ENCODE measurements around the gene MRPL21.

MRPL21 gene

DNA sequence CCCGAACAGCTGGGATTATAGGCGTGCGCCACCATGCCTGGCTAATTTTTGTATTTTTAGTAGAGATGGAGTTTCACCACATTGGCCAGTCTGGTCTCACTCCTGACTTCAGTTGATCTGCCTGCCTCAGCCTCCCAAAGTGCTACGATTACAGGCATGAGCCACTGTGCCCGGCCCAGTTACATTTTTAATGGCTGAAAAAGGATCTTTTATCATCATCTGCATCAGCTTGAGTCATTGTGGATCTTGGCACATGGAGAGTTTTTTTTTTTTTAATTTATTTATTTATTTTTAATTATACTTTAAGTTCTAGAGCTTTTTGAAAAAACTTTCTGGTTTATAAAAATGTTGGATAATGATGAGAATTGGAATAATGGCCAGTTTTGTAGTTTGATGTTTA lies 8.6 kb upstream of the MRPL21 start:
- no peak overlapping the region for H3K4me3 ChIP-seq (ENCODE audit: insufficient read depth, low read depth, low read length, poor library complexity, severe bottlenecking)
- H3K36me3 ChIP-seq (ENCODE audit: control insufficient read depth, insufficient read depth, low read length) = peaks cover 69% of the 10 kb centered on the region
- H3K27ac ChIP-seq (ENCODE audit: insufficient read depth, low read length, poor library complexity, severe bottlenecking) = no peak overlapping the region
- H3K4me1 ChIP-seq (ENCODE audit: control insufficient read depth, insufficient read depth, low read length, poor library complexity, severe bottlenecking) = no peaks in the 10 kb centered on the region
- DNase-seq = no peak
- H3K27me3 ChIP-seq (replicated peaks; ENCODE audit: control insufficient read depth, insufficient read depth, low read length, poor library complexity, severe bottlenecking) = no peaks in the 10 kb centered on the region
- H3K9me3 ChIP-seq (ENCODE audit: control insufficient read depth, low read length) = no peaks in the 10 kb centered on the region

DNA sequence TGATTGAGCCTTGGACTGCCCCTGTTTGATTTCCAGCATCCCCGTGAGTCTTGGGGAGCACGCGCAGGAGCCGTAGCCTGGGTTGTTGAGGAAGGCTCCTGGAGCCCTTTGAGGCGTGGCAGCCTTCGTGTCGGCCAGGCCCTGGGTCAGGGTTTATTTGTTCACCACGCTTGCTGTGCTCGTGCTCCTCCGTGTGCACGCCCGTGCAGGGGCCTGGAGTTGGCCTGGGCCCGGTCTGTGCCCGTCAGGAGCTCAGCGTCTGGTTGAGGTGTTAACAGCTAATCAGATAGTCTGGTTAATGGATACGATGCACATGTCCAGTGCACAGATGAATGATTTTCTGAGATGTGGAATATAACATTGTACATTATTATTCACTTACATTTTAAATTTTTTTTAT lies 8.1 kb upstream of the MRPL21 start:
- Histone ChIP-seq H3K27ac (ENCODE audit: insufficient read depth, low read length, poor library complexity, severe bottlenecking) (no peak overlapping the region), H3K9me3 (ENCODE audit: control insufficient read depth, low read length) (no peaks in the 10 kb centered on the region), H3K36me3 (ENCODE audit: control insufficient read depth, insufficient read depth, low read length) (peaks cover 70% of the 10 kb centered on the region), H3K4me3 (ENCODE audit: insufficient read depth, low read depth, low read length, poor library complexity, severe bottlenecking) (no peak overlapping the region), H3K4me1 (ENCODE audit: control insufficient read depth, insufficient read depth, low read length, poor library complexity, severe bottlenecking) (no peaks in the 10 kb centered on the region), H3K27me3 (replicated peaks; ENCODE audit: control insufficient read depth, insufficient read depth, low read length, poor library complexity, severe bottlenecking) (no peaks in the 10 kb centered on the region)
- no peak for DNase-seq

- Histone ChIP-seq H3K4me1 (ENCODE audit: control insufficient read depth, insufficient read depth, low read length, poor library complexity, severe bottlenecking) (no peaks in the 10 kb centered on the region), H3K27ac (ENCODE audit: insufficient read depth, low read length, poor library complexity, severe bottlenecking) (no peak overlapping the region), H3K4me3 (ENCODE audit: insufficient read depth, low read depth, low read length, poor library complexity, severe bottlenecking) (no peak overlapping the region), H3K9me3 (ENCODE audit: control insufficient read depth, low read length) (no peaks in the 10 kb centered on the region), H3K27me3 (replicated peaks; ENCODE audit: control insufficient read depth, insufficient read depth, low read length, poor library complexity, severe bottlenecking) (no peaks in the 10 kb centered on the region), H3K36me3 (ENCODE audit: control insufficient read depth, insufficient read depth, low read length) (peaks cover 66% of the 10 kb centered on the region)
- no peak for DNase-seq
Measured at GRCh38 chr11:68910965-68911364, 7.3 kb upstream of the MRPL21 start.

DNA sequence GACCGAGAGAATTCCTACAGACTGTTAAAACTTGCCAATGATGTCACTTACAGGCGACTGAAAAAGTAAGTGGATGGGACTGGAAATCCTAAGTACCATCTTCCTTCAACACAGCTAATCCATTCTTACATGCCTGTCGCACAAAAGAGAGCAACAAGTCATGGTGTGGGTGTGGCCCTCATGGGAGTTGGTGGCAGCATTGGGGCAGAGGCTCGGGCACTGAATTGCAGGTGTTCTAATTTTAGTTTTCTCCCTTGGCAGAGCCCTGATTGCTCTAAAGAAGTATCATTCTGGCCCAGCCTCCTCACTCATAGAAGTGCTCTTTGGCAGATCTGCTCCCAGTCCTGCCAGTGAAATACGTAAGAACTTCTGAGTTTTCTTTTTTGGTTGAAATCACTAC lies 4.6 kb upstream of the MRPL21 start:
- no peaks in the 10 kb centered on the region for H3K9me3 ChIP-seq (ENCODE audit: control insufficient read depth, low read length)
- no peak overlapping the region for H3K4me3 ChIP-seq (ENCODE audit: insufficient read depth, low read depth, low read length, poor library complexity, severe bottlenecking)
- no peaks in the 10 kb centered on the region for H3K27me3 ChIP-seq (replicated peaks; ENCODE audit: control insufficient read depth, insufficient read depth, low read length, poor library complexity, severe bottlenecking)
- H3K27ac ChIP-seq (ENCODE audit: insufficient read depth, low read length, poor library complexity, severe bottlenecking) = no peak overlapping the region
- DNase-seq = no peak
- H3K36me3 ChIP-seq (ENCODE audit: control insufficient read depth, insufficient read depth, low read length) = peaks cover 40% of the 10 kb centered on the region
- peaks cover under 1% of the 10 kb centered on the region for H3K4me1 ChIP-seq (ENCODE audit: control insufficient read depth, insufficient read depth, low read length, poor library complexity, severe bottlenecking)

DNA sequence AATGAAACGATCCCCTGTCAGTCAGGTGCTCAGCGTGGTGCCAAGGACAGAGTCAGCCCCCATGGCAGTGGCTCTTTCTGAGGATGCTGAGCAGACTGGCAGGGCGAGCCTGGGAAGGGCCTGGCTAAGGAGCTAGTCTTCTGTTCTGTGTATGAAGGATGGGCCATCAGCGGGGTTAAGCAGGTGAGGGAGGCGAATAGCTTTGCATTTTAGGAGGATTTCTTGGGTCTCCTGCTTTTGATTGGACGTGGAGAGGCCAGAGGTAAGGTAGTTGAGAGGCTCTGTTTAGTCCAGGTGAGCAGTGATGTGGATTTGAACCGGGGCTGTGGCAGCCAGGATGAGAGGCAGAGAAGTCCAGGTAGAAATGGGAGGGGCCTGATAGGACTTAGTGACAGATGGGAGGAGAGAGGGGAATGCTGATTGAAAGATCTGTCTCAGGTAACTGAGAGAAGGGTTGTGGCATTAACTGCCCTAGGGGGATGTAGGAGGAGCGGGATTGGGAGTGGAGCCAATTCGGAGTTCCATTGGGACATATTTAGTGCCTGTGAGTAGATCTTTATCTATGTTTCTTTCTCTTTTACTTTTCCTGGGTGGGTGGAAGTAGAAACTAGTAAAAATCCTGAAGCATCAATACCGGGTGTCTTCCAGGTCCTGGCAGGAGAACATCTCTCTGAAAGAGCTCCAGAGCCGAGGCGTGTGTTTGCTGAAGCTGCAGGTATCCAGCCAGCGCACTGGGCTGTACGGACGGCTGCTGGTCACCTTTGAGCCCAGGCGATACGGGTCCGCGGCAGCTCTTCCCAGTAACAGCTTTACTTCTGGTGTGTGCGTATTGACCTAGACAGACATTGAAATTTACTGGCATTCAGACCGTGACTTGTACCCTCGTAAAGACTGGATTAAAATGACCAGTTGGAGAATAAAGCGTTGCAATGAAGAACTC lies 2.1 kb upstream of the MRPL21 start:
- no peaks in the 10 kb centered on the region for H3K9me3 ChIP-seq (ENCODE audit: control insufficient read depth, low read length)
- H3K4me3 ChIP-seq (ENCODE audit: insufficient read depth, low read depth, low read length, poor library complexity, severe bottlenecking) = no peak overlapping the region
- H3K27ac ChIP-seq (ENCODE audit: insufficient read depth, low read length, poor library complexity, severe bottlenecking) = no peak overlapping the region

GRCh38 chr11:68904248-68904847 lies 716 bp upstream of the MRPL21 start:
- Histone ChIP-seq H3K4me1 (ENCODE audit: control insufficient read depth, insufficient read depth, low read length, poor library complexity, severe bottlenecking) (peaks cover 9% of the 10 kb centered on the region), H3K9me3 (ENCODE audit: control insufficient read depth, low read length) (no peaks in the 10 kb centered on the region), H3K4me3 (ENCODE audit: insufficient read depth, low read depth, low read length, poor library complexity, severe bottlenecking) (peak overlapping the region; percentile 100), H3K36me3 (ENCODE audit: control insufficient read depth, insufficient read depth, low read length) (peaks cover 26% of the 10 kb centered on the region), H3K27me3 (replicated peaks; ENCODE audit: control insufficient read depth, insufficient read depth, low read length, poor library complexity, severe bottlenecking) (no peaks in the 10 kb centered on the region), H3K27ac (ENCODE audit: insufficient read depth, low read length, poor library complexity, severe bottlenecking) (peak overlapping the region; percentile 71)
- peak in 2 of 3 donors; percentile 2 to 12 for DNase-seq

More for the DNA sequence above, 2.1 kb upstream of the MRPL21 start:
- Histone ChIP-seq H3K4me1 (ENCODE audit: control insufficient read depth, insufficient read depth, low read length, poor library complexity, severe bottlenecking) (peaks cover 9% of the 10 kb centered on the region), H3K36me3 (ENCODE audit: control insufficient read depth, insufficient read depth, low read length) (peaks cover 27% of the 10 kb centered on the region), H3K27me3 (replicated peaks; ENCODE audit: control insufficient read depth, insufficient read depth, low read length, poor library complexity, severe bottlenecking) (no peaks in the 10 kb centered on the region)
- DNase-seq = no peak

- peaks cover 9% of the 10 kb centered on the region for H3K4me1 ChIP-seq (ENCODE audit: control insufficient read depth, insufficient read depth, low read length, poor library complexity, severe bottlenecking)
- peaks cover 40% of the 10 kb centered on the region for H3K36me3 ChIP-seq (ENCODE audit: control insufficient read depth, insufficient read depth, low read length)
- no peak for DNase-seq
- H3K9me3 ChIP-seq (ENCODE audit: control insufficient read depth, low read length) = no peaks in the 10 kb centered on the region
- no peaks in the 10 kb centered on the region for H3K27me3 ChIP-seq (replicated peaks; ENCODE audit: control insufficient read depth, insufficient read depth, low read length, poor library complexity, severe bottlenecking)
- no peak overlapping the region for H3K4me3 ChIP-seq (ENCODE audit: insufficient read depth, low read depth, low read length, poor library complexity, severe bottlenecking)
- H3K27ac ChIP-seq (ENCODE audit: insufficient read depth, low read length, poor library complexity, severe bottlenecking) = no peak overlapping the region
Measured at GRCh38 chr11:68900835-68901381, 2.7 kb downstream of the MRPL21 start.

- Histone ChIP-seq H3K9me3 (ENCODE audit: control insufficient read depth, low read length) (no peaks in the 10 kb centered on the region), H3K36me3 (ENCODE audit: control insufficient read depth, insufficient read depth, low read length) (peaks cover 67% of the 10 kb centered on the region), H3K4me3 (ENCODE audit: insufficient read depth, low read depth, low read length, poor library complexity, severe bottlenecking) (no peak overlapping the region), H3K27me3 (replicated peaks; ENCODE audit: control insufficient read depth, insufficient read depth, low read length, poor library complexity, severe bottlenecking) (no peaks in the 10 kb centered on the region), H3K4me1 (ENCODE audit: control insufficient read depth, insufficient read depth, low read length, poor library complexity, severe bottlenecking) (no peaks in the 10 kb centered on the region), H3K27ac (ENCODE audit: insufficient read depth, low read length, poor library complexity, severe bottlenecking) (no peak overlapping the region)
- no peak for DNase-seq
Measured at GRCh38 chr11:68897441-68897840, 6.2 kb downstream of the MRPL21 start.

GRCh38 chr11:68896171-68896959 lies 7.3 kb downstream of the MRPL21 start:
- DNase-seq = no peak
- Histone ChIP-seq H3K4me1 (ENCODE audit: control insufficient read depth, insufficient read depth, low read length, poor library complexity, severe bottlenecking) (no peaks in the 10 kb centered on the region), H3K27me3 (replicated peaks; ENCODE audit: control insufficient read depth, insufficient read depth, low read length, poor library complexity, severe bottlenecking) (no peaks in the 10 kb centered on the region)

More at GRCh38 chr11:68896171-68896959, 7.3 kb downstream of the MRPL21 start:
- peaks cover 74% of the 10 kb centered on the region for H3K36me3 ChIP-seq (ENCODE audit: control insufficient read depth, insufficient read depth, low read length)
- no peak overlapping the region for H3K27ac ChIP-seq (ENCODE audit: insufficient read depth, low read length, poor library complexity, severe bottlenecking)
- no peak overlapping the region for H3K4me3 ChIP-seq (ENCODE audit: insufficient read depth, low read depth, low read length, poor library complexity, severe bottlenecking)
- no peaks in the 10 kb centered on the region for H3K9me3 ChIP-seq (ENCODE audit: control insufficient read depth, low read length)

All from effector memory CD4-positive, alpha-beta T cell (primary cell).